GM12878 (cell line): ENCODE results near the gene RIPOR3. TPM values are rescaled to one million over a fixed set of nuclear protein-coding genes. Genes with fewer than 3 reads are reported as not detected.

Experiments used
- ATAC-seq: fragments of 200-7000 bp; cut with Tn5 transposase; 3 replicates; pipeline ENCODE4 v1.9.1; 2020; ENCODE audit warnings: mild to moderate bottlenecking, moderate library complexity
- BruUV-seq: library from RNA; stranded (reverse); fragments of 400-500 nt; replicated peaks from 2 replicates; lab custom pipeline; 2021; lab: Mats Ljungman, UMichigan
- CTCF ChIA-PET: fragments of 300-600 bp; sonication (Branson Sonifier 250); formaldehyde crosslinking; extraction: SDS; loops from one replicate; lab custom pipeline; 2021; ENCODE audit warnings: inconsistent platforms; lab: Yijun Ruan, JAX
- POLR2A ChIA-PET: fragments of 350-600 bp; formaldehyde crosslinking; extraction: SDS; loops from one replicate; lab custom pipeline; 2021; ENCODE audit warnings: inconsistent platforms; lab: Charles Lee
- RAD21 ChIA-PET: fragments of 300-600 bp; sonication (Branson Sonifier 250); formaldehyde crosslinking; loops from one replicate; lab custom pipeline; 2023; ENCODE audit warnings: antibody characterized with exemption; ENCODE audit not compliant: unreplicated experiment; lab: Charles Lee
- SMC1A ChIA-PET: fragments of 300-600 bp; sonication (Branson Sonifier 250); formaldehyde crosslinking; loops from one replicate; lab custom pipeline; 2023; ENCODE audit not compliant: unreplicated experiment, uncharacterized antibody; lab: Charles Lee
- DNase-seq: peaks from one replicate; pipeline ENCODE4 v3.0.0-alpha.2; 2011; ENCODE audit warnings: low read depth, low spot score
- FAIRE-seq: peaks from 3 replicates; lab custom pipeline; 2011; peaks lifted over from hg19 to GRCh38; lab: Jason Lieb, UNC
- H2AFZ ChIP-seq: 2 replicates; pipeline ENCODE4 v1.6.0; 2011; ENCODE audit warnings: low read depth, low read length, control low read depth; ENCODE audit not compliant: control insufficient read depth
- H3K27ac ChIP-seq: 2 replicates; pipeline ENCODE4 v1.5.1; 2011; ENCODE audit warnings: control low read depth; ENCODE audit not compliant: control insufficient read depth, insufficient read depth
- H3K27me3 ChIP-seq, 2 experiments: replicated peaks in 1 of 2; 2 replicates each; pipeline versions ENCODE4 v1.6.0 to v1.6.1; 2011; ENCODE audit warnings: low read length in 1 of 2; ENCODE audit not compliant: control insufficient read depth in 2 of 2, insufficient read depth in 2 of 2
- H3K36me3 ChIP-seq, 2 experiments: 2 replicates each; pipeline ENCODE4 v1.5.1; 2011; ENCODE audit warnings: low read length in 1 of 2; ENCODE audit not compliant: control insufficient read depth in 2 of 2, insufficient read depth in 2 of 2
- H3K4me1 ChIP-seq: 2 replicates; pipeline ENCODE4 v1.6.1; 2011; ENCODE audit warnings: mild to moderate bottlenecking, low read length, moderate library complexity, mixed read lengths; ENCODE audit not compliant: control insufficient read depth, insufficient read depth
- H3K4me2 ChIP-seq: 2 replicates; pipeline ENCODE4 v1.6.0; 2011; ENCODE audit warnings: control low read depth; ENCODE audit not compliant: control insufficient read depth, insufficient read depth
- H3K4me3 ChIP-seq: fragments of 200-600 bp; sonication (generic); 2 replicates; pipeline ENCODE4 v1.5.1; 2016
- H3K79me2 ChIP-seq: 2 replicates; pipeline ENCODE4 v1.6.0; 2011; ENCODE audit warnings: low read length; ENCODE audit not compliant: control insufficient read depth, insufficient read depth
- H3K9ac ChIP-seq: 2 replicates; pipeline ENCODE4 v1.8.0; 2011; ENCODE audit warnings: low read length, control low read depth, mixed read lengths; ENCODE audit not compliant: control insufficient read depth, insufficient read depth
- H3K9me3 ChIP-seq: replicated peaks from 3 replicates; pipeline ENCODE4 v1.5.1; 2011; ENCODE audit warnings: mild to moderate bottlenecking, low read length; ENCODE audit not compliant: control insufficient read depth, insufficient read depth
- H4K20me1 ChIP-seq: 2 replicates; pipeline ENCODE4 v1.6.0; 2011; ENCODE audit not compliant: control insufficient read depth, insufficient read depth
- CBX5 ChIP-seq: sonication (generic); IDR thresholded peaks from 2 replicates; pipeline ENCODE4 v1.6.1; 2016; ENCODE audit warnings: low read depth, moderate library complexity, mild to moderate bottlenecking, inconsistent platforms
- KLF5 ChIP-seq: fragments of 450-650 bp; IDR thresholded peaks from 2 replicates; pipeline ENCODE4 v1.6.1; 2014; ENCODE audit warnings: mild to moderate bottlenecking; ENCODE audit not compliant: partially characterized antibody
- NFYB ChIP-seq: IDR thresholded peaks from 2 replicates; pipeline ENCODE4 v1.6.1; 2011; ENCODE audit warnings: low read depth, mild to moderate bottlenecking, low read length, improper control_type of control experiment, moderate library complexity; ENCODE audit not compliant: insufficient read depth
- RFX5 ChIP-seq: IDR thresholded peaks from 2 replicates; pipeline ENCODE4 v1.6.1; 2011; ENCODE audit warnings: low read depth, low read length, improper control_type of control experiment
- WGBS: methylation state at CpG from one replicate; pipeline ENCODE4 v1.1.6; 2016; ENCODE audit warnings: low lambda C conversion rate; ENCODE audit not compliant: insufficient replicate concordance, insufficient coverage; ENCODE audit errors: missing lambda C conversion rate; 5-methylcytosine and 5-hydroxymethylcytosine counted together
- in situ Hi-C: fragments of 300-500 bp; cut with MboI; formaldehyde crosslinking; loops from 9 replicates; pipeline ENCODE4 v1.14.3; 2018; ENCODE audit warnings: mixed read lengths
- intact Hi-C: fragments of 100-400 bp; cut with micrococcal nuclease; formaldehyde crosslinking; loops from one replicate; pipeline ENCODE4 v1.14.2; 2022; ENCODE audit not compliant: unreplicated experiment
- polyA plus RNA-seq, 11 experiments: library from polyadenylated mRNA; depleted of rRNA in 4 of 11; unstranded in 6 of 11; stranded (reverse) in 5 of 11; fragments of >200 nt; fragmentation: Nextera tagmentation in 4 of 11; fragmentation: Illumina TruSeq in 1 of 11; extraction: Ambion mirVana in 4 of 11; extraction: Trizol in 1 of 11; gene quantifications; 1 replicate in 1 of 11; 2 replicates in 10 of 11; pipeline versions ENCODE4 v1.2.1 to v1.2.3, GENCODE V29; 2011 to 2016; ENCODE audit warnings: inconsistent platforms in 2 of 11, missing spikeins in 2 of 11, low read depth in 1 of 11
- total RNA-seq, 4 experiments: library from RNA; depleted of rRNA in 3 of 4; stranded (reverse); fragments of >200 nt in 3 of 4; fragmentation: Illumina TruSeq in 1 of 4; extraction: Trizol in 1 of 4; gene quantifications; 2 replicates each; pipeline versions ENCODE4 v1.2.1 to v1.2.3, GENCODE V29; 2013 to 2021
- TF ChIP-seq, protein P1 (sequence below): fragments of 150-350 bp; IDR thresholded peaks from 2 replicates; pipeline ENCODE4 v1.6.1; 2014; ENCODE audit warnings: mild to moderate bottlenecking, low read depth, low read length
- TF ChIP-seq, protein P2 (sequence below): fragments of 450-650 bp; IDR thresholded peaks from 2 replicates; pipeline ENCODE4 v1.6.1; 2016; ENCODE audit warnings: mild to moderate bottlenecking, moderate library complexity, borderline replicate concordance

The RIPOR3 gene
- total and polyA plus RNA-seq, 10 of the 15 experiments (the other 5 are each of a cell fraction or from before 2014, with no cell fraction given): 0.04 to 0.55 (median 0.12) TPM; not detected in 6

GRCh38 chr20:50651676-50652075 lies 39.7 kb downstream of the RIPOR3 start:
- ATAC-seq (no peak), DNase-seq (no peak), FAIRE-seq (no peak)
- Histone ChIP-seq H3K36me3 (no peaks in the 10 kb centered on the region), H3K4me1 (no peaks in the 10 kb centered on the region)
- POLR2A ChIA-PET: interaction anchor here (1.2 kb wide), 1 partner anchor 15 kb away, joined by 3 read pairs; no protein-coding TSS in a partner anchor
- 33% methylated on average over 4 of the region's 4 CpGs for WGBS
- TF ChIP-seq, protein P1, sequence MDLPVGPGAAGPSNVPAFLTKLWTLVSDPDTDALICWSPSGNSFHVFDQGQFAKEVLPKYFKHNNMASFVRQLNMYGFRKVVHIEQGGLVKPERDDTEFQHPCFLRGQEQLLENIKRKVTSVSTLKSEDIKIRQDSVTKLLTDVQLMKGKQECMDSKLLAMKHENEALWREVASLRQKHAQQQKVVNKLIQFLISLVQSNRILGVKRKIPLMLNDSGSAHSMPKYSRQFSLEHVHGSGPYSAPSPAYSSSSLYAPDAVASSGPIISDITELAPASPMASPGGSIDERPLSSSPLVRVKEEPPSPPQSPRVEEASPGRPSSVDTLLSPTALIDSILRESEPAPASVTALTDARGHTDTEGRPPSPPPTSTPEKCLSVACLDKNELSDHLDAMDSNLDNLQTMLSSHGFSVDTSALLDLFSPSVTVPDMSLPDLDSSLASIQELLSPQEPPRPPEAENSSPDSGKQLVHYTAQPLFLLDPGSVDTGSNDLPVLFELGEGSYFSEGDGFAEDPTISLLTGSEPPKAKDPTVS: no peak
- no peak for TF ChIP-seq NFYB
- no peak for TF ChIP-seq CBX5
- no peak for TF ChIP-seq RFX5
- TF ChIP-seq, all 136 proteins: peak for 0
- Histone ChIP-seq H3K9ac (no peak overlapping the region), H4K20me1 (no peaks in the 10 kb centered on the region), H3K79me2 (no peaks in the 10 kb centered on the region), H3K27ac (no peak overlapping the region), H3K4me2 (no peak overlapping the region), H3K4me3 (no peak overlapping the region), H3K9me3 (no peaks in the 10 kb centered on the region; the same call in 1 of the 3 replicates), H2AFZ (no peak overlapping the region), H3K27me3 (no peaks in the 10 kb centered on the region; a peak in 1 of 4 replicates)
- ChIA-PET RAD21 (no interaction called here), CTCF (interaction anchor here (0.6 to 1.7 kb wide), 2 partner anchors 16 to 18 kb away, joined by 3 to 6 read pairs; no protein-coding TSS in a partner anchor), SMC1A (interaction anchor here (0.5 kb wide), 1 partner anchor 98 kb away, joined by 3 read pairs; no protein-coding TSS in a partner anchor)
- in situ Hi-C loops: no loop called here
- intact Hi-C loops: no loop called here
- no TSS peak for BruUV-seq

DNA sequence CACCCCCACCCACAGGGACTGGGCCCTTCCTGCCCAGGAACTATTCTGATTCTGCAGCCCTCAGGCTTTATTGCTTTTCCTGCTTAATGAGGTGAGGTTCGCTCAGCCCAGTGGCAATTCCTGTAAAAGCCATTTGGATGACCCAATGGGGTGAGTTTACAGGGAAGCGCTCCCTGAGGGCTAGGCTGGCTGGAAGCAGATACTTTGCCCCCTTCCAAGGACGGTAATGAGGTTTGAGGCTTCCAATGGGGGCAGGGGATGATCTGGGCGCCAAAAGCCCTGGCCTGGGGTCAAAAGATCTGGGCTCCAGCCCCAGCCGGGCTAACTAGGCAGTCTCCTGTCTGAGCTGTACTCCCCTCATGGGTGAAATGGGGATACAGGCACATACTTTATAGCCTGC lies 41.8 kb downstream of the RIPOR3 start:
- CTCF ChIA-PET: no interaction called here
- intact Hi-C loops: no loop called here
- H3K4me2 ChIP-seq: no peak overlapping the region
- no peaks in the 10 kb centered on the region for H3K36me3 ChIP-seq
- no peaks in the 10 kb centered on the region for H3K4me1 ChIP-seq
- no peaks in the 10 kb centered on the region for H3K79me2 ChIP-seq
- no peak overlapping the region for H2AFZ ChIP-seq
- TF ChIP-seq, protein P2, sequence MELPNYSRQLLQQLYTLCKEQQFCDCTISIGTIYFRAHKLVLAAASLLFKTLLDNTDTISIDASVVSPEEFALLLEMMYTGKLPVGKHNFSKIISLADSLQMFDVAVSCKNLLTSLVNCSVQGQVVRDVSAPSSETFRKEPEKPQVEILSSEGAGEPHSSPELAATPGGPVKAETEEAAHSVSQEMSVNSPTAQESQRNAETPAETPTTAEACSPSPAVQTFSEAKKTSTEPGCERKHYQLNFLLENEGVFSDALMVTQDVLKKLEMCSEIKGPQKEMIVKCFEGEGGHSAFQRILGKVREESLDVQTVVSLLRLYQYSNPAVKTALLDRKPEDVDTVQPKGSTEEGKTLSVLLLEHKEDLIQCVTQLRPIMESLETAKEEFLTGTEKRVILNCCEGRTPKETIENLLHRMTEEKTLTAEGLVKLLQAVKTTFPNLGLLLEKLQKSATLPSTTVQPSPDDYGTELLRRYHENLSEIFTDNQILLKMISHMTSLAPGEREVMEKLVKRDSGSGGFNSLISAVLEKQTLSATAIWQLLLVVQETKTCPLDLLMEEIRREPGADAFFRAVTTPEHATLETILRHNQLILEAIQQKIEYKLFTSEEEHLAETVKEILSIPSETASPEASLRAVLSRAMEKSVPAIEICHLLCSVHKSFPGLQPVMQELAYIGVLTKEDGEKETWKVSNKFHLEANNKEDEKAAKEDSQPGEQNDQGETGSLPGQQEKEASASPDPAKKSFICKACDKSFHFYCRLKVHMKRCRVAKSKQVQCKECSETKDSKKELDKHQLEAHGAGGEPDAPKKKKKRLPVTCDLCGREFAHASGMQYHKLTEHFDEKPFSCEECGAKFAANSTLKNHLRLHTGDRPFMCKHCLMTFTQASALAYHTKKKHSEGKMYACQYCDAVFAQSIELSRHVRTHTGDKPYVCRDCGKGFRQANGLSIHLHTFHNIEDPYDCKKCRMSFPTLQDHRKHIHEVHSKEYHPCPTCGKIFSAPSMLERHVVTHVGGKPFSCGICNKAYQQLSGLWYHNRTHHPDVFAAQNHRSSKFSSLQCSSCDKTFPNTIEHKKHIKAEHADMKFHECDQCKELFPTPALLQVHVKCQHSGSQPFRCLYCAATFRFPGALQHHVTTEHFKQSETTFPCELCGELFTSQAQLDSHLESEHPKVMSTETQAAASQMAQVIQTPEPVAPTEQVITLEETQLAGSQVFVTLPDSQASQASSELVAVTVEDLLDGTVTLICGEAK: no peak
- no peak for TF ChIP-seq KLF5
- TF ChIP-seq, all 136 proteins: peak for 0
- Histone ChIP-seq H3K4me3 (no peak overlapping the region), H3K27ac (no peak overlapping the region), H4K20me1 (no peaks in the 10 kb centered on the region), H3K27me3 (no peaks in the 10 kb centered on the region), H3K9me3 (no peaks in the 10 kb centered on the region; the same call in 1 of the 3 replicates), H3K9ac (no peak overlapping the region)
- no peak for ATAC-seq
- ChIA-PET RAD21 (no interaction called here), POLR2A (no interaction called here), SMC1A (no interaction called here)
- no peak for FAIRE-seq
- no TSS peak for BruUV-seq
- DNase-seq: no peak
- WGBS: 20% methylated on average over 5 of the region's 5 CpGs
- in situ Hi-C loops: no loop called here
